Panc1 (cell line): Measurements from ENCODE around the gene ACADM.

Experiments used
- CTCF ChIP-seq: fragments of 450-650 bp; IDR thresholded peaks from 2 replicates; pipeline ENCODE4 v1.5.1; 2017; ENCODE audit warnings: mild to moderate bottlenecking
- POLR2AphosphoS5 ChIP-seq: IDR thresholded peaks from 2 replicates; pipeline ENCODE4 v1.6.1; 2012; ENCODE audit warnings: mild to moderate bottlenecking, low read depth, low read length, moderate library complexity
- REST ChIP-seq, 2 experiments: IDR thresholded peaks; 2 replicates each; pipeline ENCODE4 v1.6.1; 2011 to 2012; ENCODE audit warnings: low read depth in 2 of 2, control low read depth in 1 of 2, low read length in 1 of 2, mild to moderate bottlenecking in 1 of 2, moderate library complexity in 1 of 2; ENCODE audit not compliant: insufficient read depth in 1 of 2
- SIN3A ChIP-seq: IDR thresholded peaks from 2 replicates; pipeline ENCODE4 v1.6.1; 2012; ENCODE audit warnings: low read depth, mild to moderate bottlenecking, low read length, moderate library complexity, borderline replicate concordance; ENCODE audit not compliant: insufficient read depth
- TCF7L2 ChIP-seq: IDR thresholded peaks from 2 replicates; pipeline ENCODE4 v1.6.1; 2011; ENCODE audit warnings: mild to moderate bottlenecking, low read depth, low read length, inconsistent platforms

- no peak for TF ChIP-seq CTCF
- no peak for TF ChIP-seq POLR2AphosphoS5
- no peak for TF ChIP-seq SIN3A
- no peak for TF ChIP-seq REST (IDR thresholded peaks at IDR 0.05; ENCODE audit: insufficient read depth in 1 of 2, low read depth in 2 of 2, low read length in 1 of 2)
- no peak for TF ChIP-seq TCF7L2
Observed at GRCh38 chr1:75765697-75766355, 41.3 kb downstream of the ACADM start.
